ENCODE data around the gene UCN. TPM values are rescaled to one million over a fixed set of nuclear protein-coding genes. Genes with fewer than 3 reads are reported as not detected.
A peak's percentile ranks its signal among the peaks of the same experiment; 100 is the strongest.
"Not testable (repeated sequence)": the region's sequence is repeated elsewhere in the genome, so short reads cannot be mapped to it uniquely, and the experiment has no call there.

Gene UCN
- total RNA-seq, 2 experiments from 2014 or later, result 1.4 to 1.5 TPM

- intact Hi-C loops (cut with DNase I, micrococcal nuclease), result no loop called here
- ChIA-PET CTCF (interaction anchor here (0.6 to 0.9 kb wide), 2 partner anchors 149 to 611 kb away, joined by 3 read pairs; no protein-coding TSS in a partner anchor), POLR2A (no interaction called here)
- H3K4me3 Mint-ChIP-seq, result no peak overlapping the region
- no peaks in the 10 kb centered on the region for H3K9me3 Mint-ChIP-seq (ENCODE audit: low read depth)
- H3K27me3 Mint-ChIP-seq, result no peaks in the 10 kb centered on the region
- no peak for DNase-seq
- peaks cover 39% of the 10 kb centered on the region for H3K36me3 Mint-ChIP-seq (ENCODE audit: low read depth)
- H3K4me1 Mint-ChIP-seq, result no peaks in the 10 kb centered on the region
- ATAC-seq, result no peak
- H3K27ac Mint-ChIP-seq, result no peak overlapping the region
Observed at GRCh38 chr2:27336173-27336572, 27.9 kb upstream of the UCN start.

DNA sequence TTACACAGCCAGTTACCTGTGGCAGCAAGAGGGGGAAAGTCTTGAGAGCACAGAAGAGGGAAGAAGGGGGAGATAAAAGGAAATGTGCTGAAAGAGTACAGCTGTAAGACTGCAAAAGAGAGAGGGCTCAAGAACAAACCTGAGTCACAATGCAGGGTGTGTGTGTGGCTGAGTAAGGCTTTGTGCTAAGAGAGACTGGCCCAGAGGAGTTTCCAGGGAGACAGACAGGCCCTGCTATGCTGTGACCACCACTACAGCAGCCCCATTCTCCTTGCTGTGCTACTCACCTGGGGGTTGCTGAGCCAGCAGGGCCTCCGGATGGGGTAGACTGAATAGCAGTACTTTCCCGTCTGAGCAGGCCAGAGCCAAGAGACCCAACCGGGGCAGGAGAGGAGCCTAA is 27.1 kb upstream of the UCN start:
- no peak overlapping the region for H3K4me3 Mint-ChIP-seq
- ATAC-seq (no peak), DNase-seq (no peak)
- no peaks in the 10 kb centered on the region for H3K27me3 Mint-ChIP-seq
- no peaks in the 10 kb centered on the region for H3K9me3 Mint-ChIP-seq (ENCODE audit: low read depth)
- peaks cover 37% of the 10 kb centered on the region for H3K36me3 Mint-ChIP-seq (ENCODE audit: low read depth)
- peak overlapping the region; percentile 17 for H3K27ac Mint-ChIP-seq
- intact Hi-C loops (cut with DNase I, micrococcal nuclease), result no loop called here
- H3K4me1 Mint-ChIP-seq, result no peaks in the 10 kb centered on the region
- POLR2A ChIA-PET, result interaction anchor here (0.5 kb wide), 1 partner anchor 56 kb away, joined by 4 read pairs; no protein-coding TSS in a partner anchor
- CTCF ChIA-PET, result no interaction called here

DNA sequence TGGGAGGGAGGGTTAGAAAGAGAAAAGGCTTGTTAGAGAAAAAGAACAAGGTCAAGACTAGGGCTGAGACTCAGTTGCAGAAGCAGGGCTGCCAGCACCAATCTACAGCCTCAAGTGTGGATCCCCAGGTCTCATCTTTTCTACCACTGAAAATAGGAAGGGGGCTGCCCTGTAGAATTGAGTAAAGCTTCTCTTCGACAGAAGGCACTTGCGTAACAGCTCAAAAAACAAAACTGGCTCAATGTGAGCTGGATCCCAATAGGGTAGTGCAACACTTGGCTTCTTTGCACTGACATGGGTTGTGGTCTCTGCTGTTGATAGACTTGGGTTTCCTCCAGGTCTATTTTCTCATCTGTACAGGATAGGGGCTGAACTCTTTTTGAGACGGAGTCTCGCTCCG is 16.5 kb upstream of the UCN start:
- no peak for DNase-seq
- Mint-ChIP-seq H3K4me1 (peaks cover 17% of the 10 kb centered on the region), H3K9me3 (ENCODE audit: low read depth) (no peaks in the 10 kb centered on the region), H3K27me3 (no peaks in the 10 kb centered on the region), H3K27ac (no peak overlapping the region), H3K4me3 (peak overlapping the region; percentile 11), H3K36me3 (ENCODE audit: low read depth) (peaks cover 29% of the 10 kb centered on the region)
- CTCF ChIA-PET, result interaction anchor here (1.0 kb wide), 1 partner anchor 45 kb away, joined by 4 read pairs; no protein-coding TSS in a partner anchor
- POLR2A ChIA-PET, result interaction anchor here (1.2 kb wide), 1 partner anchor 27 kb away, joined by 3 read pairs; no protein-coding TSS in a partner anchor
- no peak for ATAC-seq
- intact Hi-C loops (cut with DNase I, micrococcal nuclease), result no loop called here

GRCh38 chr2:27323596-27324285 is 15.5 kb upstream of the UCN start:
- intact Hi-C loops (cut with DNase I, micrococcal nuclease), result loop anchor here (1.0 to 2.0 kb wide), 8 partner anchors 33 to 273 kb away; partner anchors contain the start of genes EIF2B4 (in 2 of the 2), GTF3C2 (in 2 of the 2), SNX17 (in 2 of the 2) and AGBL5 (in 1 of the 2)

GRCh38 chr2:27322766-27323595 is 14.7 kb upstream of the UCN start, which contains the start of gene MPV17:
Gene MPV17 (minus strand): TSS chr2:27323097. CDS start chr2:27322517, 580 bp downstream.
- intact Hi-C loops (cut with DNase I, micrococcal nuclease), result loop anchor here (1.0 to 2.0 kb wide), 9 partner anchors 33 to 272 kb away; partner anchors contain the start of genes EIF2B4 (in 2 of the 2), GTF3C2 (in 2 of the 2), SNX17 (in 2 of the 2) and AGBL5 (in 1 of the 2)
- Mint-ChIP-seq H3K4me1 (peaks cover 17% of the 10 kb centered on the region), H3K27me3 (no peaks in the 10 kb centered on the region), H3K36me3 (ENCODE audit: low read depth) (peaks cover 23% of the 10 kb centered on the region), H3K9me3 (ENCODE audit: low read depth) (no peaks in the 10 kb centered on the region), H3K27ac (peak within 1 kb of the TSS; percentile 98), H3K4me3 (peak within 1 kb of the TSS; percentile 98)
- ChIA-PET POLR2A (interaction anchor here (0.6 kb wide), 2 partner anchors 7 to 131 kb away, joined by 3 read pairs; no protein-coding TSS in a partner anchor), CTCF (interaction anchor here (0.6 to 1.4 kb wide), 9 partner anchors 20 to 382 kb away, joined by 3 to 7 read pairs (median 3); partner anchors contain the start of gene TRIM54)
- peak; percentile 99 for ATAC-seq
- DNase-seq, result peak; percentile 94

More at GRCh38 chr2:27323596-27324285, 15.5 kb upstream of the UCN start:
- H3K27me3 Mint-ChIP-seq, result no peaks in the 10 kb centered on the region
- ChIA-PET CTCF (interaction anchor here (0.6 to 1.4 kb wide), 6 partner anchors 12 to 381 kb away, joined by 3 to 5 read pairs (median 3); no protein-coding TSS in a partner anchor), POLR2A (interaction anchor here (1.2 kb wide), 1 partner anchor 28 kb away, joined by 3 read pairs; no protein-coding TSS in a partner anchor)
- H3K36me3 Mint-ChIP-seq (ENCODE audit: low read depth), result peaks cover 29% of the 10 kb centered on the region
- H3K4me1 Mint-ChIP-seq, result peaks cover 17% of the 10 kb centered on the region
- peak overlapping the region; percentile 98 for H3K27ac Mint-ChIP-seq
- H3K9me3 Mint-ChIP-seq (ENCODE audit: low read depth), result no peaks in the 10 kb centered on the region
- peak overlapping the region; percentile 98 for H3K4me3 Mint-ChIP-seq
- DNase-seq (no peak), ATAC-seq (peak; percentile 3)

DNA sequence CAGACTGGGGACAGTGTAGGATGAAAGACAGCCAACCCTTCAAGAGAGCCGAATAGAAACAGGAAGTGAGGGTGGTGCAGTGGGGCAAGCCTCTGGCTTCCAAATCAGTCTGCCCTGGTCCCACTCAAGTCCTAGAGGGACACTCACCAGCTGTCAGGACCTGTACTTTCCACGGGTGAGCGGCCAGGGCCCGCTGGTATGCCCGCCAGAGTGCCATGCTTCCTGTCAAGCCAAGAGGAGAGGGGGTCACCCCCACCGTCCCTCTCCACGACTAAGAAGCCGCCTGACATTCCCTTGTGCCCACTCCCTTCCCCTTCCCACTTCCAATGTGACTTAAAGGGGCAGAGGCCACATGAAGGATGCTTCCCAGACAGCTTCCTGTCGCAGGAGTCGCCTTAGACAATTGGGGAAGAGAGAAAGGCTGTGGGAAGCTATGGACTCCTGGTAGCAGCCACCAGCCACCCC is 14.1 kb upstream of the UCN start:
- H3K36me3 Mint-ChIP-seq (ENCODE audit: low read depth), result peaks cover 20% of the 10 kb centered on the region
- ChIA-PET POLR2A (no interaction called here), CTCF (interaction anchor here (0.6 to 1.6 kb wide), 7 partner anchors 19 to 361 kb away, joined by 3 to 7 read pairs (median 3); partner anchors contain the start of genes AGBL5 and TRIM54)
- H3K9me3 Mint-ChIP-seq (ENCODE audit: low read depth), result no peaks in the 10 kb centered on the region
- DNase-seq (peak; percentile 26), ATAC-seq (peak; percentile 20)
- H3K27me3 Mint-ChIP-seq, result no peaks in the 10 kb centered on the region
- H3K27ac Mint-ChIP-seq, result peak overlapping the region; percentile 98
- intact Hi-C loops (cut with DNase I, micrococcal nuclease), result loop anchor here (1.0 to 2.0 kb wide), 3 partner anchors 34 to 272 kb away; partner anchors contain the start of genes AGBL5 (in 1 of the 2), GTF3C2 (in 1 of the 2) and IFT172 (in 1 of the 2)
- peak overlapping the region; percentile 98 for H3K4me3 Mint-ChIP-seq
- H3K4me1 Mint-ChIP-seq, result peaks cover 17% of the 10 kb centered on the region

- Mint-ChIP-seq H3K4me3 (peak overlapping the region; percentile 98), H3K27ac (no peak overlapping the region), H3K9me3 (ENCODE audit: low read depth) (no peaks in the 10 kb centered on the region), H3K27me3 (no peaks in the 10 kb centered on the region), H3K4me1 (peaks cover 17% of the 10 kb centered on the region), H3K36me3 (ENCODE audit: low read depth) (peaks cover 15% of the 10 kb centered on the region)
- DNase-seq (no peak), ATAC-seq (no peak)
- POLR2A ChIA-PET, result interaction anchor here (0.6 kb wide), 1 partner anchor 57 kb away, joined by 3 read pairs; no protein-coding TSS in a partner anchor
- CTCF ChIA-PET, result interaction anchor here (1.0 to 1.6 kb wide), 2 partner anchors 360 to 362 kb away, joined by 3 to 4 read pairs; no protein-coding TSS in a partner anchor
- intact Hi-C loops (cut with DNase I, micrococcal nuclease), result no loop called here
Observed at GRCh38 chr2:27320958-27321543, 12.8 kb upstream of the UCN start.

- Mint-ChIP-seq H3K36me3 (ENCODE audit: low read depth) (peaks cover 18% of the 10 kb centered on the region), H3K4me1 (peaks cover 17% of the 10 kb centered on the region)
- POLR2A ChIA-PET; H3K9me3 Mint-ChIP-seq (ENCODE audit: low read depth); DNase-seq; ATAC-seq; H3K27me3 Mint-ChIP-seq; H3K27ac Mint-ChIP-seq; CTCF ChIA-PET; intact Hi-C loops (cut with DNase I, micrococcal nuclease); H3K4me3 Mint-ChIP-seq: not testable (repeated sequence)
Observed at GRCh38 chr2:27319839-27320238, 11.6 kb upstream of the UCN start.

DNA sequence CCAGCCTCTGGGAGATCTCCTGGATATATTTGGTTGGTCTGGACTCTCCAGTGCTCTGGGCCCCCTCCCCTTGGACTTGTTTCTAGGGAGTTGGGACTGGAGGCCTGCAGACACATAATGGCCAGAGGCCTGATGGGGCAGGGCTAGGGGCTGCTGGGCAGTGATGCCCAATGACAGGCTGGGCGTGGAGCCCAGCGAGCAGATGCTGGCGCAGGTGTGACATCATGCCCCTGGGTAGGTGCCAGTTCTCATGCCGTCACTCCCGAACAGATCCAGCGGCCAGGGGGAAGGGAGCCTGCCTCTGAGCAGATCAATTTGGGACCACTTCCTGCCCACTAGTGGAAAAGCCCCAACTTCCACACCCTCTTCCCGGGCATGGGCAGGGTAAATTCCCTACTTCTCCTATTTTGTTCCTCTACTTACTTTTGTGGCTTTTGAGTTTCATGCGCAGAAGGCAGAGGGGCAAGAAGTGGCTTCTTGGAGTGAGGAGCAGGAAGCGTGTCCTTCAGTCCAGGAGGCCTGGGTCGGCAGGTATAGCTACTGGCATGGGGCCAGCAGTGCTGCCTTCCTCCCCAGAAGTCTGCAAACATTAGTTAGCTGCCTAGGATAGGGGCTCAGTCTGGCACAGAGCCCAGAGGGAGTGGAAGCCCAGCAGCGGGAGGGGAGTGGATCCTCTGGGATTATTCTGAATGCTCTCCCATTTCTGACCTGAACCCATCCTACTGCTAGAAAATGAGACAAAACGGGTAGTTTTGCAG is 8.6 kb upstream of the UCN start:
- CTCF ChIA-PET, result interaction anchor here (0.8 to 1.0 kb wide), 2 partner anchors 14 to 21 kb away, joined by 3 to 4 read pairs; no protein-coding TSS in a partner anchor
- DNase-seq, result no peak
- H3K4me3 Mint-ChIP-seq, result no peak overlapping the region
- H3K9me3 Mint-ChIP-seq (ENCODE audit: low read depth), result no peaks in the 10 kb centered on the region
- POLR2A ChIA-PET, result no interaction called here
- intact Hi-C loops (cut with DNase I, micrococcal nuclease), result no loop called here
- no peaks in the 10 kb centered on the region for H3K27me3 Mint-ChIP-seq
- H3K4me1 Mint-ChIP-seq, result peaks cover 6% of the 10 kb centered on the region
- no peak for ATAC-seq
- peaks cover 18% of the 10 kb centered on the region for H3K36me3 Mint-ChIP-seq (ENCODE audit: low read depth)
- no peak overlapping the region for H3K27ac Mint-ChIP-seq

DNA sequence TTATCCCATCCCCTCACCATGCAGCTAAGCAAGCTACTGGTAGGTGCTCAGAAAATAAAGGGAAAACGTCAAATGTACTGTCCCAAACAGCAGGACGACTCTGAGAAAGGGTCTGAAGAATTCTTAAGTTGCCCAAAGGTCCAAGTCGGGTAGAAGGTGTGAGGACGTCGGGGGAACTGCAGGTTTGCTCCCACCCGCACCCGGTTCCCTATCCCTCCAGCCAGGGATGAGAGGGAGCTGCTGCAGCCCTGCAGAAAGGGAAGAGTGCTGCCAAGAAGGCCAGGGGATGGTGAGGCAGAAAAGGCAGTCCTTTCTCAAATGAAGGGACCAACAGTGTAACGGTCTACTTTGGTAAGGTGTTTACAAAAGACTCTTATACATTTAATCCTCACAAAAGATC is 6.9 kb upstream of the UCN start:
- ATAC-seq (no peak), DNase-seq (no peak)
- intact Hi-C loops (cut with DNase I, micrococcal nuclease), result no loop called here
- Mint-ChIP-seq H3K4me3 (no peak overlapping the region), H3K27ac (no peak overlapping the region), H3K4me1 (no peaks in the 10 kb centered on the region), H3K9me3 (ENCODE audit: low read depth) (no peaks in the 10 kb centered on the region), H3K36me3 (ENCODE audit: low read depth) (peaks cover 22% of the 10 kb centered on the region), H3K27me3 (no peaks in the 10 kb centered on the region)
- ChIA-PET CTCF (no interaction called here), POLR2A (no interaction called here)
